SIG-M5 treated with dmso at 0.1 percent for 504 hours (cell line): ENCODE measurements around the gene EPN1.

Experiments used
- DNase-seq: peaks from one replicate; lab custom pipeline; 2025; ENCODE audit not compliant: unreplicated experiment; lab: John Stamatoyannopoulos, UW

EPN1 gene

DNA sequence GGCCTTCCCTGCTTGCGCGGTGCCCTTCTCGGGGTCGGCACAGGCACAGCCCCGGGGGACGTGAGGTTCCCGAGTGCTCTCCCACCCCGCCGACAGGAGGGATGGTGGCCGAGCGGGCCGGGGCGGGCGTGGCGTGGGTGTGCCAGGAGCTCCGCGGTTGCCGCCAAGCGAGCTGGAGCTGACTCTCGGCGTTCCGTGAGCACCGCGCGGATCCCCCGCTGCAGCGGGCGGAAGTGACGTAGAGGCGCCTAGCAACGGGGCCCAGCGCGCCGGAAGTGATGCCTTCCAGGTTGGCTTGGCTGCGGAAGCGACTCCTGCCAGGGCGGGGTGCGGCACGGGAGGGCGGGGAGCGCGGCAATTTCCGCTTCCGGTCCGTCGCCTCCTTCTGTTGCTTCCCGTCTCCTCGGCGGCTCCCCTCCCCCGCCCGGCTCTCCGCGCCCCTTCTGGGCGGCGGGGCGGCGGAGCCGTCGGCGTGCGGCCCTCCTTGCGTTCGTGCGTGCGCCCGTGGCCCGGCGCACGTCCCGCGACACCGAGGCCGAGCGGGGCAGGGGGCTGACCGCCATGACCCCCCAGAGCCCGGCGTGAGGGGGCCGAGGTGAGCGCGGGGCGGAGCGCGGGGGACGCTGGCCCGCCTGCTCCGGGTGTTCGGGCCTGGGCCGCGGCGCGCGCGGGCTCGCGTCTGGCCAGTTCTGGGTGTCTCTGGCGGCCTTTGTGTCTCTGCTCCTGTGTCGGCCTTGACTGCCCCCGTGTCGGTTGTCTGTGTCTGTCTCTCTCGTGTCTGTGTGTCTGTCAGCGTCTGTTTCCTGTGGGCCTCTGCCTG is at the start of gene EPN1:
Gene EPN1, plus strand, starts transcription at position 386 of the 820 bp plus-strand sequence. CDS start 3,402 bp downstream, outside the sequence.
- peak; percentile 91 for DNase-seq

DNA sequence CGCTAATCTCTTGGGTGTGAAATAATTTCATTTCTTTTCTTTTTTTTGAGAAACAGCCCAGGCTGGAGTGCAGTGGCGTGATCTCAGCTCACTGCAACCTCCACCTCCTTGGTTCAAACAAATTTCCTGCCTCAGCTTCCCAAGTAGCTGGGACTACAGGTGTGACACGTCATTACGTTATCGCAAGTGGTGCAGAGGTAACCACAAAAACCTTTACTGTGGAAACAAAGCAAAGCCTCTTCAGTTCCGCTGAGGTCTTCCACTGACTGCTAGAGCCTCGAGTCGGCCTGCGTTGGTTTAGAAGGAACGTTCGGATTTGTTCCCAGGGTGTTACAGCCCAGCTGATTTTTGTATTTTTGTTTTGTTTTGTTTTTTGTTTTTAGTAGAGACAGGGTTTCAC is 48.7 kb upstream of the EPN1 start:
- no peak for DNase-seq

DNA sequence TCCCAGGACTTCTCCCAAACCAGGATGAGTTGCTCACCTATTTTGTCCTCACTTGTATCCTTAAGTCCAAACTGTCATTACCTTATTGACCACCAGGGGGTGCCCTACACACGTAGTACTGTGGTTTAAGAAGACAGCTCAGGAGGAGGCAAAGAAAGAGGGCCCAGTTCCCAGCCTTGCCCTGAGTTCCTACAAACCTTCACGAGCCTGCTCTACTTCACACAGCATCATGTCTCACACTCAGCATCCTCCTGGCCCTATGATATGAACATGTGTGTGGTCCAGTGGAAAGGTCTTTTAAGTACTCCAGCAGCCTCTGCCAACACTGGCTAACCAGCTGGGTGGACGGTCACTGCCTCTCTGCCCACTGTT is 42.6 kb upstream of the EPN1 start:
- DNase-seq, result peak; percentile 92

DNA sequence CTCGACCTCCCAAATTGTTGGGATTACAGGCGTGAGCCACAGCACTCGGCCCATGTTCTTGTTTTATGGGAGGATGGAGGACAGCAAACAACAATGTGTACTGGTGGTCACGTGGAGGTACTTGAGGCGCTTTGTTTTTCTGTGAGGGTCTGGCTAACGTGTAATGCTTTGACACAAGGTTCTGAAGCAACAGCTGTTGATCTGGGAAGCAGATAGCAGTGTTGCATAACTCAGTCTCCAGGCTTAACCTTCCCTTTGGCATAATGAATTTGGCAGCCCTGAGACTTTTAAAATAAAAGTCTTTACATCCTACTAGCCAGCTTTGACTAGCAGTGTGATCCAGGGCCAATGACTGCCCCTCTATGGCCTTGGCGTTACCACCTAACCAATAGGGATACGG is 41.2 kb upstream of the EPN1 start:
- DNase-seq, result peak; percentile 36

DNA sequence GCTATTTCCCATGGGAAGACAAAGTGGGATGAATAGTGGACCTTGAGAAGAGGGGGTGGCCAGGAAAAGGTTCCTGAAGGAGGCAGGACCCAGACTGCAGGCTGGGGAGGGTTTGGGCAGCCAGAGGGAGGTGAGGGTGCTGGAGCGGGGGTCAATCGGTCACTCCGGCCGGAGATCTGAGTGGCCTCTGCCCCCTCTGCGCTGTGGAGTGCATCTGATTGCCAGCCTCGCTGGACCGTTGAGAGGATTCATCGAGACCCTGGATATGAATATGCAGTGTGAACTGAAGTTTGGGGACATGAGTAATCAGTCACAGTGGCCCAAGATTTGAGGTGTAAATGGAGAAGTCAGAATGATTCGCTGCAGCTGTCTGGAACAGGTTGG is 39.7 kb upstream of the EPN1 start:
- no peak for DNase-seq

DNA sequence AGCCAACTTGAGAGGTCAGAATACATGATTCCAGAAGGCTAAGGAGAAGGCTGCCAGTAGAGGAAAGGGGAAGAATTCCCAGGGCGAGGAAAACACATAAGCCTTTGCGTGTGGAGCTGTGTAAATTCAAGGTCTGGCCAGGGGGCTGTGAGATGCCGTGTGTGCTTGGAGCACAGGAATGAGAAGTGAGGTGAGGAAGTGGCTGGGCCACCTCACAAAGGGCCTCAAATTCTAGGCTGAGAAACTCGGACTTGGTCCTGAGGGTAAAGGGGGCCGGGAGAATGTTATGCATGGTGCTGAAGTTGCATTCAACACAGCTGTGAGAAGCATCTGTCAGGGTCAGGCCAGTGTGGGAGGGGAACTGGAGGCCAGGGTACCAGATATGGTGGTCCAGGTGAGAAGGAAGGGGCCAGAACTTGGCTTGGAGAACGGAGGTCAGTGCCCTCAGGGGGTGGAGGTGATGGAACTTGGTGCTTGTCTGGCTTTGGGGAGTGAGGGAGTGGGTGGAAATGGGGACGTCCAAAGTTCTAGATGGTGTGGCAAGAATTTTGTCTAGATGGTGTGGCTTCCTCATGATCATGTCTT is 39.1 kb upstream of the EPN1 start:
- DNase-seq, result no peak

DNA sequence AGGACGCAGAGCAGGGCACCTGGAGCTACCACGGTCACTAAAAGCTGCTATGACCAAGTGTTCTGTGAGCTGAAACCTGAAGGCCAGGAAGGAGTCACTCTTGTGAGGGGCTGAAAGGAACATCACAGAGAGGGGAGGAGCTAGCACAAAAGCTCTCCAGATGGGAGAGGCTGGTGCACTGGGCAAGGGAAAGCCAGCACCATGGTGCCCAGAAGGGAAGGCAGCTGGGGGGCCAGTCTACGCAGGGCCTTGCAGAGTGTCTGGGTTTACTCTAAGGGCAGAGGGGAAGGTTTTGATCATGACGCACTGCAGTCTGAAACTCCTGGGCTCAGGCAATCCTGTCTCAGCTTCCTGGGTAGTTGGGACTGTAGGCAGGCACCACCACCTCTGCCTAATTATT is 38.3 kb upstream of the EPN1 start:
- DNase-seq, result no peak

DNA sequence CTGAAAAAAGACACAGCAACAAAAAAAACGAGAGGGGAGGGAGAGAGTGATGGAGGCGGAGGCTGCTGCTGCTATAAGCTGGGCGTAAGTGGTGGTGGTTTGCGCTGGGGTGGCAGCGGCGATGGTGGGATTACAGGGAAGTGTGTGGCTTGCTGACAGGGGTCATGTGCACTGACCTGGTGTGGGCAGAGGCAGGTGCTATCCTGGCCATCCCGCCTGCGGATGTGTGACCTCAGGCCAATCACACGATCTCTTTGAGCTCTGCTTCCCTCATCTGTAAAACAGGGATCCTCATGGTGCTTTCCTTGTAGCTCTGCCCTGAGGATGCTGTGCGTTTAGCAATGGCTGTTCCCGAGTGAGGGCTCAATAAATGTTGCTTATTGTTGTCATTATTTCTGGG is 37.5 kb upstream of the EPN1 start:
- DNase-seq, result no peak

DNA sequence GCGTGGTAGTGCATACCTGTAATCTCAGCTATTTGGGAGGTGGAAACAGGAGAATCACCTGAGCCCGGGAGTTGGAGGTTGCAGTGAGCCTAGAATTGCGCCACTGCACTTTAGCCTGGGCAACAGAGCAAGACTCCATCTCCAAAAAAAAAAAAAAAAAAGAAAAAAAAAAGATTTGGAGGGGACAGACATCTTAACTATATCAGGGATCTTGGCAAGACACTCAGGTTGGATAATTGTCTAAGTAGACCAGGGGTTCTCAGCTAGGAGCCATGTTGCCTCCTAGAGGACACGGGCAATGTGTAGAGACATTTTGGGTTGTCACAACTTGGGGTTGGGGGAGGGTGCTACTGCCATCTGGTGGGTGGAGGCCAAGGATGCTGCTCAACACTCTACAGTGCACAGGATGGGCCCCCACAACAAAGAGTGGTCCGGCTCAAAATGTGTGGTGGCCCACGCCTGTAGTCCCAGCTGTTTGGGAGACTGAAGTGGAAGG is 36.1 kb upstream of the EPN1 start:
- DNase-seq, result peak; percentile 58

DNA sequence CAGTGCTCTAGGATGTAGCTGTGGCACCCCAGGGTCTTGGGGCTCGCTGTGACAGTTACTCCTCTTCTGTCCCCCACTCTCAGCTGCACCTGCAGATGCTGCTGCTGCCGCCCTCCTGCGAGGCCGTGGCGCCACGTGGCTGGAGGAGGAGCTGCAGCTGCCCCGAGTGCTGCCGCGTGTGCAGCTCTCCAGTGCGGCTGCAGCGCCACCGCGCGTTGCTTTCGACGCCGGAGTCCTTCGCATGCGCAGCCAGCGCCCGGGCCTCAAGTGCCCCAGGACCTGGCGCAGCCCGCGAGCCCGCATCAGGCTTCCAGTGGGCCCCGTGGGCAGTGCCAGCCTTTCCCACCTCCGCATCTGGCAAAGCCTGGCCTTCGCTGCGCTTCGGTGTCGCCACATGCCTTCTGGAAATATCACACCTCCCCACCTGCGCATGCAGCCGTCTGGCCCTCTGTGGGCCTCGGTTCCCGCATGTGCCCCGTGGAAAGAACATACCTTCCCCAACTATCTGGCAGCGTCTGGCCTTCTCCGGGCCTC is 34.9 kb upstream of the EPN1 start:
- no peak for DNase-seq

DNA sequence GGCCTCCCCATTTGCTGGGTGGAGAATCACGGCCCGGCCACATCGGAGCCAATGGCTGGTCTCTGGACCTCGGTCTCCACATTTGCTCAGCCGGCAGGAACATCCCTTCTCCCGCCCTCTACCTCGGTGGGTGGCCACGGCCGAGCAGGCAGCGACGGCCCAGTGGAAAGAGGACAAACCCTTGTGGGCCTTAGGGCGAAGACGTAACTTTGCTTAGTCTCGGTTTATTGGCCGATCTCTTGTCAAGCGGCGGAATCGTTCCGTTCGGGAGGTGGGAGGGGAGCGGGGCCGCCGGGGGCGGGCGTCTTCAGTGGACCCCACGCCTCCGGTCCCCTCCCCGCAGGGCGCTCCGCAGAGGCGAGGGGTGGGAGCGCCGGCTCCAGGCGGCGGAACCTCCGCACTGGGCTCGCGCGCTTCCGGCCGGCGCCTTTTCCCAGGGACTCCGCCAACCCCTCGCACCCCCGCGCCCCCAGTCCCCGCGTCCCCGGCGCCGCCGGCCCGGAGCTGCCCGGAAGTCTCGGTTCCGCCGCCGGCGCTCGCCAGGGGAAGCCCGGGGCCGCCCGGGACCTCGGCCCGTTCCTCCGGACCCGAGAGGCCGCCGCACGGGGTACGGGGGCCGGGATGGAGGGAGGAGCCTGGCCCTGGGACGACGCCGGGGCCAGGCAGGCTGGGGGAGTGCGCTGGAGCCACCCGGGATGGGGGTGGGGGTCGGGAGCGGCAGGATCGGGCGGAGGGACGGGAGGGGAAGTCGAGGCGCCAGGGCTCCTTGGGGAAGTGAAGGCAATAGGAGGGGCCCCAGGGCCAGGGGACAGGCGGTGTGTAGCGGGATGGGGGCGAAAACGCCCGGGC is 34.2 kb upstream of the EPN1 start, which contains the start of gene ZNF580:
Gene ZNF580, plus strand, starts transcription at position 426 of the 849 bp plus-strand sequence. CDS start 1,507 bp downstream, outside the sequence.
- DNase-seq, result peak; percentile 31

DNA sequence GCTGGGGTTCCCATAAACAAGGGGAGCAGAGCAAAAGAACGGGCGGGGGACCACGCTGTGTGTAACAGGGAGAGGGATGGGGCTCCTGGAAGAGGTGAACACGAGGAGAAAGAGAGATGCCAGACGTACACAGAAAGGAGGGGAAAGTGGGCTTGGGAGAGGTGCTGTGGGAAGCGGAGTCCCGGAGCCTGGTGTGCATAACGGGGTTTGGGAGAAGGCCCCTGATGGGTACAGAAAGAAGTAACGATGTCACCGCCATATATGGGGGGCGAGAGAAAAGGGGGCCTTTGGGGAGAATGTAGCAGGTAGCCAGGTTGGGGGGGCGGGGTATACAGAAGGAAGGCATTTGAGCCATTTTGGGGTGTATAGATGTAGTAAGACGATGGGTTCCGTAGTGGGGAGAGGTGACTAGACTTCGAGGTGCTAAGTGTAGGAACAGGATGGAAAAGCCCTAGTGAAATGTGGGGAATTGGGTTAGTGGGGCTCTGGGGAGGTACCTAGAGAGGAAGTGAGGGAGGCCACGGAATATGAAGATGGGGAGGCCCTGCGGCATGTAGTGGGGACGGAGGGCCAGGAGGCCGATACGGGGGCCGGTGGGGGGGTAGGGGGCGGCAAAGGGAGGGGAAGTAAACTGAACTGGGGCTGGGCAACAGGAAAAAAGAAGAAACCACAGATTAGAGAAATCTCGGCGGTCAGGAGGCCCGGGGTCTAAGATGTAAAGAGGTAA is 33.4 kb upstream of the EPN1 start:
- peak; percentile 54 for DNase-seq

DNA sequence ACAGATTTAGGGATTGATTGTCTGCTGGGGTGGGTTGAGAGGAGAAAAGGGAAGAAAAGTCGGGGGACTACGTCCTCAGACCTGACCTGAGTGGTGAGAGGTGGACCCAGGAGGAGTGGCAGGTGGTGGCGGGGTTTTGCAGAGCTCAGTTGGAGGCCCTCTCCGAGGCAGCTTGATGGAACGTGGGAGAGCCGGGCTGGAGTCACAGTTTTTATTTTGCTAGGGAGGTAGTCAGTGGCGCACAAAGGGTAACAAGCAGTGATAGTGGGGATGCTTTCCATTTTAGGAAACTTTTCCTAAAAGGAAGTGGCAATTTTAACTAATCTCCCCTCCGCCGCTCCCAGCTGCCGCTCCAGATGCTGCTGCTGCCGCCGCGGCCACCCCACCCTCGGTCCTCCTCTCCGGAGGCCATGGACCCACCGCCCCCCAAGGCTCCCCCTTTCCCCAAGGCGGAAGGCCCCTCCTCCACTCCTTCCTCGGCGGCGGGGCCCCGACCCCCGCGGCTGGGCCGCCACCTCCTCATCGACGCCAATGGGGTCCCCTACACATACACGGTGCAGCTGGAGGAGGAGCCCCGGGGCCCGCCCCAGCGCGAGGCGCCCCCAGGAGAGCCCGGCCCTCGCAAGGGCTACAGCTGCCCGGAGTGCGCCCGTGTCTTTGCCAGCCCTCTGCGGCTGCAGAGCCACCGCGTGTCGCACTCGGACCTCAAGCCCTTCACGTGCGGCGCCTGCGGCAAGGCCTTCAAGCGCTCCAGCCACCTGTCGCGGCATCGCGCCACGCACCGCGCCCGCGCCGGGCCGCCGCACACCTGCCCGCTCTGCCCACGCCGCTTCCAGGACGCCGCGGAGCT is 32.6 kb upstream of the EPN1 start:
- DNase-seq, result peak; percentile 54

DNA sequence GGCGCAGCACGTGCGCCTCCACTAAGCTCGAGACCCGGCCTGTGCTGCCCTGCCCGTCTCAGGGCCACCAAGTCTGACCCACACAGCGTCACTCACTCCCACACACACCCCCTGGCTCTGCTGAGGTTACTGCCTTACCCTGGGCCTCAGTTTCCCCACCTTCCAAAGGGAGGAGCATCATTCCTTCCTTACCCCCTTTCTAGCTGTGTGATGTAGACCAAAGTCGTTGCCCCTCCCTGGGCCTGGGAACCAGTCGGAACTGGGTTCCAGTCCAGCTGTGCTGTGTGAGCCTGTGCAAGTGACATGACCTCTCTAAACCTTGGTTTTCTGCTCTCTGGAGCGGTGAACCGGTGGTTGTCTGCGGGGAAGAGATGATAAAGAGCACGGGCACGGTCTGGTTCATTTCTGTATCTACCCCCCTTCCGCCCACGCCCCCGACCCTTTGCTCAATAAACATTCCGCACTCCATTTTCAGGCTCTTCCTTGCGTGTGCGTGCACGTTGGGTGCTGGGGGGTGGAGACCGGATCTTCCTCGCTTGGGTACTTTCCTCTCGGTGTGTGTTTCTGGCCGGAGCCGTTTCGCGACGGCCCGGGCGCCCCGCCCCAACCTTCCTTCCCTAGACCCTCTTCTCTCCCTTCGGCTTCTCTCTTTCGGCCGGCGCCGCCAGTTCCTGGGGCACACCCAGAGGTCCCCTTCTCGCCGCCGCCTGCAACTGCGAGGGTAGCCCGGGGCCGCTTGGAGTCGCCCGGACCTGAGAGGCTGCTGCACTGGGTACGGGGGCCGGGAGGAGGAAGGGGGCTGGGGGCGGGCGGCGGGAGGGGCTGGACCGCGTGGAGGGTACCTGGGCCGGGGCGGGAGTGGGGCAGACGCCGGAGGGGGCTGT is 31.8 kb upstream of the EPN1 start, which contains the start of gene ZNF581:
Gene ZNF581, plus strand, starts transcription at position 647 of the 884 bp plus-strand sequence. CDS start 923 bp downstream, outside the sequence.
- peak; percentile 80 for DNase-seq

DNA sequence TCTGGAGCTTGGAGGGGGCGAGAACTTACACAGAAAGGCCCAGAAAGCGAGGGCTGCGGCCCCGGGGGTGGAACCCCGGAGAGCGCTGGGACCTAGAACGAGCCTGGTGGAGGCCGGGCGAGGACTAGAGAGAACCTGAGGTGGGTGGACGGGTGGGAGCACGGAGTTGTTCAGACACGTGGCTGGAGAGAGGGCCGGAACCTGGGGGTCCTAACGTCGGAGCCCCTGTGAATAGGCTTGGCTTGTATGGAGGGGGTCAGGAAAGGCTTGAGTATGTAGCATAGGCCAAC is 31.2 kb upstream of the EPN1 start:
- no peak for DNase-seq

DNA sequence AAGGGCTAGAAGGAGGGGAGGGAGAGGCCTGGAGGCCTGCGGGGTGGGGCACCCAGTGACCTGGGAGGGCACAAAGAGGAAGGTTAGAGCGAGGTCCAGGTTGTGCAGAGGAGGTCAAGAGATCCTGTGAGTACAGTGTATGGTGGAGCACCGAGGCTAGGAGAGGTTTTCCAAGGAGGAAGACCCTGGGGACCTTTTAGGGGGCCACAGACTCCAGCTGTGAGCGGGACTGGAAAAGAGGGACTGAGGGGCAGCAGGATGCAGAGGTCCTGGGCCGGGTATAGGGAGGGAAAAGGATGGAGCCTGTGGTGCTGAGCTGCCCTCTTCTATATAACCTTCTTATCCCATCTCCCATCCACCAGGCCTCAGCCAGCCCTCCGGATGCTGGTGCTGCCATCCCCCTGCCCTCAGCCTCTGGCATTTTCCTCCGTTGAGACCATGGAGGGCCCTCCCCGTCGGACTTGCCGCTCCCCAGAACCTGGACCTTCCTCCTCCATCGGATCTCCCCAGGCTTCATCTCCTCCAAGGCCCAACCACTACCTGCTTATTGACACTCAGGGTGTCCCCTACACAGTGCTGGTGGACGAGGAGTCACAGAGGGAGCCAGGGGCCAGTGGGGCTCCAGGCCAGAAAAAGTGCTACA is 30.7 kb upstream of the EPN1 start:
- DNase-seq, result no peak

DNA sequence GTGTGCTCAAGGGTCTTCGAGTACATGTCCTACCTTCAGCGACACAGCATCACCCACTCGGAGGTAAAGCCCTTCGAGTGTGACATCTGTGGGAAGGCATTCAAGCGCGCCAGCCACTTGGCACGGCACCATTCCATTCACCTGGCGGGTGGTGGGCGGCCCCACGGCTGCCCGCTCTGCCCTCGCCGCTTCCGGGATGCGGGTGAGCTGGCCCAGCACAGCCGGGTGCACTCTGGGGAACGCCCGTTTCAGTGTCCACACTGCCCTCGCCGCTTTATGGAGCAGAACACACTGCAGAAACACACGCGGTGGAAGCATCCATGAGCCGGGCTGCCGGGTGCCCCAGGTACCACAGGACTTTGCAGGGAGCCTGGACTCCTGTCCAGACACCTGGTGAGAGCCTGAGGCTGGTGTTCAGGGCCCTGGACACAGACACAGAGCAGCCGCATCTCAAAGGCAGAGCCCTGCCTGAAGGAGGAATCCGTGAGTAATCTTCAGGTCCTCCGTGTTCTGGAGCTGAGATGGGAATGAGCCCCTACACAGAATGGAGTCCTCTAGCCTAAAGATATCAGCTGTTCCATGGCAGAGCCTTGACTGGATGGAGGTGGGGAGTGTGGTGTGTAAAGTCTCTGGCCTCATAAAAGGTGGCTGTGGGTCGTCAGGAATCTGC is 30.0 kb upstream of the EPN1 start:
- no peak for DNase-seq

DNA sequence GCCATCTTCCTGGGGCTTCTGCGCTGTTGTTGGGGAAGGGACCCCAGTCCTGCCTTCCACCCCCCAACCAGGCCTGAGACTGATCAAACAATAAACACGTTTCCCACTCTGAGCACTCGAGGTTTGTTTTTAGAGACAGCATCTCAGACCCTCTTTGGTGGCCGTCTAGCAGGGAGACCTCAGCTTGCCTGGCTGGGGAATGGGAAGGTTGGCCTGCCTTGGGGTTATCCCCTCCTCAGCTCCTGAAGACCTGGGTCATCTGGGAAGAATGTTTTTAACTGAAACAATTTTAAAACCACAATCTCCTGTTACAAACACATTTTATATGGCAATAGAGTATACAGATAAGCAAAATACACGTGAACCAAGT is 29.5 kb upstream of the EPN1 start:
- no peak for DNase-seq
